ENCODE results near the gene CDK2. TPM values are rescaled to one million over a fixed set of nuclear protein-coding genes. Genes with fewer than 3 reads are reported as not detected.

CDK2 gene
- total and polyA plus RNA-seq, 2 of the 4 experiments (the other 2 are of a cell fraction): 42.5 to 61.7 TPM

GRCh38 chr12:56020423-56021184 is 54.0 kb downstream of the CDK2 start, which contains the start of gene IKZF4:
Gene IKZF4 (plus strand): TSS chr12:56021043. CDS start chr12:56021494, 451 bp downstream.
- Histone ChIP-seq H2AK5ac (ENCODE audit: low read depth, low read length) (peak within 1 kb of the TSS; percentile 94), H3K4me1 (ENCODE audit: control insufficient read depth, insufficient read depth, low read length) (peaks cover 17% of the 10 kb centered on the region), H3K9me1 (ENCODE audit: insufficient read depth, low read length) (peaks cover 8% of the 10 kb centered on the region; the same call in 1 of the 2 replicates), H3K4me2 (ENCODE audit: low read depth, low read length) (peak within 1 kb of the TSS; percentile 74), H3K23ac (ENCODE audit: low read depth, low read length) (peak within 1 kb of the TSS; percentile 94), H3K9me3 (ENCODE audit: control insufficient read depth, insufficient read depth, low read length) (no peaks in the 10 kb centered on the region), H4K20me1 (ENCODE audit: insufficient read depth, low read length) (no peaks in the 10 kb centered on the region), H3K18ac (ENCODE audit: low read depth, low read length) (peak within 1 kb of the TSS; percentile 37), H3K56ac (ENCODE audit: extremely low read depth, insufficient read depth, low read length) (0 out of 2 replicates have a peak within 1 kb of the TSS, but pooled peaks have one; percentile 26), H3K27ac (ENCODE audit: insufficient read depth, low read length) (peak within 1 kb of the TSS; percentile 70), H4K91ac (ENCODE audit: insufficient read depth, low read depth, low read length) (peak within 1 kb of the TSS; percentile 79), H2BK20ac (ENCODE audit: low read depth, low read length) (no peak within 1 kb of the TSS), H2AFZ (replicated peaks; ENCODE audit: low read length, poor library complexity) (peak within 1 kb of the TSS; percentile 97), H3K9ac (ENCODE audit: low read depth, low read length) (peak within 1 kb of the TSS; percentile 85), H2BK15ac (ENCODE audit: low read depth, low read length) (peak within 1 kb of the TSS; percentile 70; the same call in 1 of the 3 replicates), H2BK5ac (ENCODE audit: low read depth, low read length, poor library complexity, severe bottlenecking) (peak within 1 kb of the TSS; percentile 65), H2BK120ac (ENCODE audit: low read depth, low read length) (peak within 1 kb of the TSS; percentile 55), H4K8ac (ENCODE audit: low read depth in 2 of 2, low read length in 2 of 2) (peak within 1 kb of the TSS; percentile 94 to 99), H3K79me1 (ENCODE audit: low read depth in 1 of 2, low read length in 2 of 2) (peaks cover 0 to 15% of the 10 kb centered on the region in 2 experiments; a peak in 3 of 4 replicates), H3K14ac (replicated peaks; ENCODE audit: low read depth, low read length) (peak within 1 kb of the TSS; percentile 90), H3K27me3 (ENCODE audit: control insufficient read depth, insufficient read depth, low read length) (no peaks in the 10 kb centered on the region), H4K5ac (ENCODE audit: low read depth, low read length) (peak within 1 kb of the TSS; percentile 65), H2AK9ac (replicated peaks; ENCODE audit: low read depth, low read length, poor library complexity) (peak within 1 kb of the TSS; percentile 97), H3K4me3 (ENCODE audit: insufficient read depth, low read depth, low read length) (peak within 1 kb of the TSS; percentile 26), H3K4ac (ENCODE audit: low read depth, low read length) (peak within 1 kb of the TSS; percentile 89), H3K36me3 (ENCODE audit: control insufficient read depth, insufficient read depth, low read length) (peaks cover 9% of the 10 kb centered on the region; the same call in 1 of the 2 replicates)
- dilution Hi-C loops (cut with HindIII; ENCODE audit: low sequenced_read_pairs, unreplicated experiment): no loop called here
- no TSS peak for BruUV-seq (replicated peaks)
- intact Hi-C loops (cut with micrococcal nuclease): loop anchor here (1.0 kb wide), 1 partner anchor 9 kb away; no protein-coding TSS in a partner anchor
- in situ Hi-C loops (cut with MboI; ENCODE audit: low sequenced_read_pairs): no loop called here
- DNase-seq (peak; percentile 48), ATAC-seq (ENCODE audit: low read depth) (peak; percentile 83)
- ChIA-PET CTCF (interaction anchor here (0.9 kb wide), 1 partner anchor 9 kb away, joined by 3 read pairs; no protein-coding TSS in a partner anchor), POLR2A (ENCODE audit: unreplicated experiment) (interaction anchor here (0.7 kb wide), 1 partner anchor 22 kb away, joined by 4 read pairs; no protein-coding TSS in a partner anchor)
- WGBS, 2 experiments (ENCODE audit: extremely low coverage in 2 of 2, insufficient read length in 1 of 2): 20% methylated on average over 2 of the region's 10 CpGs; no CpG with 5 or more reads in 1 of the 2 experiments
- TF ChIP-seq FOS (IDR thresholded peaks at IDR 0.05; ENCODE audit: low read depth, low read length) (no peak), CTCF (conservative IDR thresholded peaks at IDR 0.05; ENCODE audit: low read depth, low read length) (no peak), MAZ (IDR thresholded peaks at IDR 0.05; ENCODE audit: borderline replicate concordance, low read depth, low read length) (peak; percentile 38; the same call in 1 of the 2 replicates)
